Naive thymus-derived CD8-positive, alpha-beta T cell (primary cell): ENCODE measurements around the gene TLK2. TPM values are rescaled to one million over a fixed set of nuclear protein-coding genes. Genes with fewer than 3 reads are reported as not detected.
A peak's percentile ranks its signal among the peaks of the same experiment; 100 is the strongest.
"Not testable (repeated sequence)": the region's sequence is repeated elsewhere in the genome, so short reads cannot be mapped to it uniquely, and the experiment has no call there.

ENCODE experiments used
- ATAC-seq, 2 donors: fragments of 150-1000 bp; cut with Tn5 transposase in 1 of 2; sonication (Bioruptor Pico), chemical (Tn5 transposase) in 1 of 2; 1 replicate in 1 of 2; 2 replicates in 1 of 2; pipeline ENCODE4 v1.10.0; 2021; ENCODE audit warnings: mild to moderate bottlenecking in 2 of 2, moderate library complexity in 2 of 2
- POLR2A ChIA-PET: fragments of 350-600 bp; sonication (Branson Sonifier 250); formaldehyde crosslinking; loops from one replicate; lab custom pipeline; 2021; ENCODE audit warnings: antibody characterized with exemption; lab: Charles Lee
- DNase-seq, 10 donors: peaks; one replicate each; pipeline versions ENCODE4 v3.0.0 to v3.0.0-alpha.2; 2020 to 2022
- H3K27ac Mint-ChIP-seq, 10 donors: one replicate each; pipeline ENCODE4 v1.8.0; 2020 to 2022; ENCODE audit warnings: mild to moderate bottlenecking in 10 of 10, mixed read lengths in 10 of 10, moderate library complexity in 4 of 10, inconsistent platforms in 1 of 10
- H3K27me3 Mint-ChIP-seq, 5 donors: one replicate each; pipeline ENCODE4 v1.8.0; 2021 to 2022; ENCODE audit warnings: mixed read lengths in 5 of 5
- H3K36me3 Mint-ChIP-seq, 3 donors: one replicate each; pipeline ENCODE4 v1.8.0; 2020 to 2022; ENCODE audit warnings: mixed read lengths in 3 of 3, mild to moderate bottlenecking in 2 of 3, inconsistent platforms in 1 of 3
- H3K4me1 Mint-ChIP-seq, 4 donors: one replicate each; pipeline ENCODE4 v1.8.0; 2021 to 2022; ENCODE audit warnings: mixed read lengths in 4 of 4
- H3K4me3 Mint-ChIP-seq, 10 donors: one replicate each; pipeline ENCODE4 v1.8.0; 2020 to 2022; ENCODE audit warnings: mild to moderate bottlenecking in 10 of 10, mixed read lengths in 10 of 10, moderate library complexity in 6 of 10, inconsistent platforms in 1 of 10
- H3K9me3 Mint-ChIP-seq, 9 donors: one replicate each; pipeline ENCODE4 v1.8.0; 2020 to 2022; ENCODE audit warnings: mixed read lengths in 9 of 9, mild to moderate bottlenecking in 3 of 9, inconsistent platforms in 1 of 9, moderate library complexity in 1 of 9
- polyA plus RNA-seq, 3 donors: library from polyadenylated mRNA; unstranded; fragments of 300-500 nt; fragmentation: Illumina TruSeq; gene quantifications; one replicate each; pipeline ENCODE4 v1.2.3, GENCODE V29; 2021
- total RNA-seq, 8 experiments: library from RNA in 2 of 8; stranded (reverse) in 2 of 8; gene quantifications; one replicate each; pipeline ENCODE4 v1.2.3 and lab custom pipeline; 2021 to 2026

TLK2 gene
- total RNA-seq: 10 to 100 TPM; 71.3 to 79.5 TPM
- 10 to 100 TPM in 1 of 3 donors, 1 to 10 TPM in 2; 8.2 to 12.0 (median 9.2) TPM for polyA plus RNA-seq
- total RNA-seq (lab: John Stamatoyannopoulos, UW): 74.4 to 105 (median 88.7) reads per million in 6 experiments

DNA sequence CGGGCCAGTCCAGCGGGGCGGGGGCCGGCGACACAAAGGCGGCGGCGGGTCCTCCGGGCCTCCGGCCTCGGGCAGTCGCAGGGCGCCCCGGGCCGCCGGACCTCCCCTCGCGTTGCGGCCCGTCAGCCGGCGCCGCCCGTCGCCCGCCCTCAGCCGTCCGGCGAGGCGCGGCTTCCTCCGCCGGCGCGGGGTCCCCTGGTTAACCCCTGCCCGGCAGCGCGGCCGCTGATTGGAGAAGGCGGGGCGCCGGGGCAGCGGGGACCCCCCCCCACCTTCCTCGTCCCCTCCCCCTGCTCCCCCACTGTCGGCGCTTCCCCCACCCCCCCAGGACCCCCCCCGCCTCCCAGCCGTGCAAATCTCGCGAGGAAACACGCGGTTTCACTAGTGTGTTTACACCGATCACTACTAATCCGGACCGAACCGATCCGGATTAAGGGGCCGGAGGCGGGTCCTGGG is at the start of gene TLK2:
Gene TLK2 (plus strand): TSS at position 402 of the 456 bp plus-strand sequence. CDS start 2,301 bp downstream, outside the sequence.
- peak in 8 of 10 donors; percentile 58 to 91 (median 74) for DNase-seq
- H3K4me1 Mint-ChIP-seq: peaks cover 11 to 46% (median 45%) of the 10 kb centered on the region in 4 donors
- H3K9me3 Mint-ChIP-seq: no peaks in the 10 kb centered on the region
- ATAC-seq: peak; percentile 73 to 74
- no peaks in the 10 kb centered on the region for H3K27me3 Mint-ChIP-seq
- POLR2A ChIA-PET: no interaction called here
- peak within 1 kb of the TSS; percentile 81 to 94 (median 88) for H3K4me3 Mint-ChIP-seq
- peak within 1 kb of the TSS; percentile 82 to 98 (median 96) for H3K27ac Mint-ChIP-seq
- peaks cover 0 to 27% (median 0%) of the 10 kb centered on the region in 3 donors for H3K36me3 Mint-ChIP-seq

DNA sequence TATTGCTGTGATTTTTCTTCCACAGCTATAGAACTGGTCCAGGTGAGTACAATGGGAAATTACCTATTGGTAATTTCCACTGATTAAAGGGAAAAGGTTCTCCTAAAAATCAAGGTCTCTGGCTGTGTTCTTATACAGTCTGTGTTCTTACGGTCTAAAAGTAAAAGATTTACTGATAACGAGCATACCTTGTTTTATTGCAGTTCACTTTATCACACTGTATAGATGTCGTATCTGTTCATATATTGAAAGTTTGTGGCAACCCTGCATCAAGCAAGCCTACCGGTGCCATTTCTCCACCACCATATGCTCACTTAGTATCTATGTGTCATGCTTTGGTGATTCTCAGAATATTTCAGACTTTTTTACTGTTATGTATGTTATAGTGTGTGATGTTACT is 43.4 kb upstream of the TLK2 start:
- H3K27ac Mint-ChIP-seq, H3K4me3 Mint-ChIP-seq, ATAC-seq, DNase-seq, H3K9me3 Mint-ChIP-seq, H3K27me3 Mint-ChIP-seq, H3K4me1 Mint-ChIP-seq, POLR2A ChIA-PET: not testable (repeated sequence)
- H3K36me3 Mint-ChIP-seq: peaks cover 0 to 87% (median 16%) of the 10 kb centered on the region in 3 donors

DNA sequence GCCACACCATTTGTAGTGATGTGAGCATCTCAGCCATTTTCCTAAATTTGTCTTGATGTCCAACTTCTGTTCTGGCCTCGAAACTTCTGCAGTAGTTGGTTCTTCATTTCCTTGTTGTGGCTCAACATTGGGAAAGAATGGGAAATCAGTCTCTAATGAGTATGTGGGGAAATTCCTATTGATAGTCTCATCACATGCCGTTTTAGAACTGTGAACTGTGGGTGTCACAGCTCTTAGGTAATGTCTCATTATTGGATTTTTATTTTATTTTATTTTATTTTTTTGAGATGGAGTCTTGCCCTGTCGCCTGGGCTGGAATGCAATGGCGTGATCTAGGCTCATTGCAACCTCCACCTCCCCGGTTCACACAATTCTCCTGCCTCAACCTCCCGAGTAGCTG is 37.4 kb upstream of the TLK2 start:
- ATAC-seq, H3K4me3 Mint-ChIP-seq, H3K27me3 Mint-ChIP-seq, DNase-seq, H3K9me3 Mint-ChIP-seq, H3K4me1 Mint-ChIP-seq, H3K27ac Mint-ChIP-seq, POLR2A ChIA-PET: not testable (repeated sequence)
- H3K36me3 Mint-ChIP-seq: peaks cover 0 to 89% (median 22%) of the 10 kb centered on the region in 3 donors

DNA sequence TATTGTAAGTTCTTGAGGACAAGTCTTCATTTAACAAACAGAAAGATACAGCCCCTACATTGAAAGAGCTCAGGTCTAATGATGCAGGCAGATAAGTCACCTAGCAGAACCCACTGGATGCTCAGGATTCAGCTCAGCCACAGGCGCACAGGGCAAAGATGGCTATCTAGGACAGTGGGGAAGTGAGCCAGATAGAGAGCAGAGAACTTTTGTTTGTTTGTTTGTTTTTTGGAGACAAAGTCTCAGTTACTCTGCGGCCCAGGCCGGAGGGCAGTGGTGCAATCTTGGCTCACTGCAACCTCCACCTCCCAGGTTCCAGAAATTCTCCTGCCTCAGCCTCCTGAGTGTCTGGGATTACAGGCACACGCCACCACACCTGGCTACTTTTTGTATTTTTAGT is 34.6 kb upstream of the TLK2 start:
- DNase-seq: no peak
- no peak for ATAC-seq
- POLR2A ChIA-PET: no interaction called here
- no peaks in the 10 kb centered on the region for H3K27me3 Mint-ChIP-seq
- H3K27ac Mint-ChIP-seq: peak overlapping the region in 1 of 10 donors; percentile 46
- no peak overlapping the region for H3K4me3 Mint-ChIP-seq
- H3K4me1 Mint-ChIP-seq: no peaks in the 10 kb centered on the region
- no peaks in the 10 kb centered on the region for H3K9me3 Mint-ChIP-seq
- H3K36me3 Mint-ChIP-seq: peaks cover 0 to 87% (median 17%) of the 10 kb centered on the region in 3 donors

DNA sequence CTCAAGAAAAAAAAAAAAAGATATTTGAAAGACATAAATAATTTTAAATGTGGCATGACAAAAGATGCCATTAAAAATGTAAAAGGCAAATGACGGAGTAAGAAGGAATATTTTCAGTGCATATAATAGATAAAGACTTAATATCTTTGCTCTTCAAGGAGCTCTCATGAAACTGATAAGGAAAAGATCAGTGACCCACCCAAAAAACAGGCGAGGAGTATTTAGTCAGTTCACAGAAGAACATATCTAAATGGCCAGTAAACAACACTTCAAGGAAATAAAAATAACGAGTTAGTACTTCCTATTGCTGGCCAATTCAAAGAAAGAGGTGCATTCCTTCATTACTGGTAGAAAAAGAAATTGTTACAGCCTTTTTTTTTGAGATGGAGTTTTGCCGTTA is 32.8 kb upstream of the TLK2 start:
- H3K9me3 Mint-ChIP-seq, H3K27ac Mint-ChIP-seq, ATAC-seq, H3K27me3 Mint-ChIP-seq, H3K4me3 Mint-ChIP-seq, DNase-seq, POLR2A ChIA-PET, H3K4me1 Mint-ChIP-seq: not testable (repeated sequence)
- H3K36me3 Mint-ChIP-seq: peaks cover 0 to 81% (median 12%) of the 10 kb centered on the region in 3 donors

DNA sequence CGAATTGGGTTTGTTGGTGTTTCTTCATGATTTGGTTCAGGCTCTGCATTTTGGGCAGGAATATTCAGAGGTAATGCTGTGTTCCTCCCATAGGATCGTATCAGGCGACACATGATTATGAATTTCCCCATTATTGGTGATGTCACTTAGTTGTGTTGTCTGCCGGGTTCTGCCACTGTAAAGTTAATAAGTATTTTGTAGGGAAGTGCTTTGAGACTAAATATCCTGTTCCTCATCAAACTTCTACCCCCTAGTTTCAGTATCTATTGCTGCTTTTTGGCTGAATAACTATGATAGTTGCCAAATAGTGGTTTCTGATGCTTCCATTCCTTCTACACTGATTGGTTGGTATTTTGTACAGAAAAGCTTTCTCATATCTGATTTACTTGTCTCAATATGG is 26.4 kb upstream of the TLK2 start:
- not testable (repeated sequence) for ATAC-seq, DNase-seq, H3K27me3 Mint-ChIP-seq, H3K4me3 Mint-ChIP-seq, H3K9me3 Mint-ChIP-seq
- Mint-ChIP-seq H3K4me1 (peaks cover 4 to 23% (median 9%) of the 10 kb centered on the region in 4 donors), H3K36me3 (peaks cover 0 to 33% (median 3%) of the 10 kb centered on the region in 3 donors), H3K27ac (peak overlapping the region in 1 of 10 donors; percentile 43)
- POLR2A ChIA-PET: interaction anchor here (0.7 kb wide), 1 partner anchor 16 kb away, joined by 3 read pairs; no protein-coding TSS in a partner anchor

DNA sequence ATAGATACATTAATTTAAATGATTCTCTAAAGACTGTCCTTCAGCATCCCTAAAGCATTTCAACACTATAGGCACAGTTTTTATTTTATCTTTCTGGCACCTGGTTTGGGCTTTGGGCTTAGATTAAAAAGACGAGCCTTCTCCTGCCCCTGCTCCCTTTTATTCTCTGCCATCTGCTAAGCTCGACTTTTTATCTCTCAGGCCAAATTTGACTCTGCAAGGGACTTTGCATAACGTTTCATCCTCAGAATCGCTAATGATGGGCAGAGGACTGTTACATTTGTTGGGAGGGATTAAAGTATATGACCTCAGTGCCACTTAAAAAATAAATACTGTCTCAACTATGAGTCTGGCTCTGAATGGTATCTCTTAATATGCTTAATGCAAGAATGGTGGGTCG is 25.6 kb upstream of the TLK2 start:
- peaks cover 4 to 23% (median 9%) of the 10 kb centered on the region in 4 donors for H3K4me1 Mint-ChIP-seq
- ATAC-seq, POLR2A ChIA-PET: not testable (repeated sequence)

DNA sequence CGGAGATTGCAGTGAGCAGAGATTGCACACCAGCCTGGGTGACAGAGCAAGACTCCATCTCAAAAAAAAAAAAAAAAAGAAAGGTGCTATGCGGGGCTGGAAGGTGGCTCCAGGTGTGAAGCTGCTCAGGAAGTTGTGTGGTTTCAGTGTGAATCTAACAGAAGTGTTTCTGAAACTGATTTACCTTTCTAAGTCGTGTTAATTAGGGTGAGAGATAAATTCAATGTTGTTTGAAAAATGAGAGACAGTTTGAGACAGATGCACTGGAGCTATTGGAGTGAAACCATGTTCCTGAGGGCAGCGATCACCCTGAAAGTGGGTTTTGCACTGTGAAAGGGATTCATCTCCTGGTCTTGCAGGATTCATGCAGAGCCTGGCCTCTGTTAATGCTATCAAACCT is 25.0 kb upstream of the TLK2 start:
- H3K27me3 Mint-ChIP-seq, ATAC-seq, POLR2A ChIA-PET, H3K9me3 Mint-ChIP-seq: not testable (repeated sequence)
- Mint-ChIP-seq H3K36me3 (peaks cover 0 to 19% (median 0%) of the 10 kb centered on the region in 3 donors), H3K27ac (peak overlapping the region in 7 of 10 donors; percentile 2 to 83 (median 47)), H3K4me3 (peak overlapping the region in 2 of 10 donors; percentile 15 to 48), H3K4me1 (peaks cover 4 to 23% (median 9%) of the 10 kb centered on the region in 4 donors)
- DNase-seq: peak in 1 of 10 donors; percentile 7

More for the DNA sequence above, 25.6 kb upstream of the TLK2 start:
- Mint-ChIP-seq H3K36me3 (peaks cover 0 to 25% (median 0%) of the 10 kb centered on the region in 3 donors), H3K27ac (peak overlapping the region in 1 of 10 donors; percentile 48)
- H3K4me3 Mint-ChIP-seq, H3K9me3 Mint-ChIP-seq, DNase-seq, H3K27me3 Mint-ChIP-seq: not testable (repeated sequence)

DNA sequence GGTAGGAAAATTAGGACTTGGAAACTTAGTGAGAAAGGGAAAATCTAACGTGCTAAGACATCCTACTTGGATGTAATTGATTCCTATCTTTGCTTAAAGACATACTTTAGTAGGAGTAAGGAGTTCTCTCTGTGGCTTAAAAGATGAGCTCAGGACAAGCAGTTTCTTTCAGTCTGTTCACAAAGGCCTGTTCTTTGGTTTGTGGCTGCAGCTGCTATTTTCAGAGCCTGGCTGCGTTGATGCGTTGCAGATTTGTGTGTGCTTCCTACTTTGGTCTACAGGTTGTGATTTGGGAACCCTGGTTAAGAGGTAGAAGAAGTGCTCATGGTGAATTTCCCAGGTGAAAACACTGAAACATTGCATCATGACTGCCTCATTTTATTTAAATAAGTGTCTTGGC is 24.5 kb upstream of the TLK2 start:
- Mint-ChIP-seq H3K4me3 (peak overlapping the region in 1 of 10 donors; percentile 48), H3K36me3 (peaks cover 0 to 15% (median 0%) of the 10 kb centered on the region in 3 donors), H3K27ac (peak overlapping the region in 6 of 10 donors; percentile 46 to 83 (median 52)), H3K4me1 (peaks cover 4 to 23% (median 9%) of the 10 kb centered on the region in 4 donors)
- ATAC-seq, H3K9me3 Mint-ChIP-seq, H3K27me3 Mint-ChIP-seq, POLR2A ChIA-PET, DNase-seq: not testable (repeated sequence)

DNA sequence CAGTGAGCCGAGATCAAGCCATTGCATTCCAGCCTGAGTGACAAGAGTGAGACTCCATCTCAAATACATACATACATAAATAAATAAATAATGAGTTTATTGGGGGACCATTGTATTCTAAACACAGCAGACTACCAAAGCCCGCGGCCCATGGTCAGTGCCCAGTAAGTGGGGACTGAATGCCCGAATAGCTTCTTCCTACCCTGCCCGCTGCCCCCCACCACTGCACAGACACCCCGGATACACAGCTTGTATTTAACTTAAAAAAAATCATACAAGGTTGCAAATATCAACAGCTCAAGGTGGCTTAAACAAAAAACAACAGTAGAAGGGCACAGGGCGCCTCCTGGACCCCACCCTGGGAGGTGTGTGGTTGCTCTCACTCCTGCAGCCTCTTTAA is 22.6 kb upstream of the TLK2 start:
- Mint-ChIP-seq H3K27ac (no peak overlapping the region), H3K27me3 (peaks cover 0 to 8% (median 0%) of the 10 kb centered on the region in 5 donors), H3K4me1 (peaks cover 4 to 23% (median 9%) of the 10 kb centered on the region in 4 donors), H3K9me3 (no peaks in the 10 kb centered on the region), H3K4me3 (no peak overlapping the region), H3K36me3 (peaks cover 0 to 5% (median 0%) of the 10 kb centered on the region in 3 donors)
- POLR2A ChIA-PET: no interaction called here
- DNase-seq (no peak), ATAC-seq (no peak)

DNA sequence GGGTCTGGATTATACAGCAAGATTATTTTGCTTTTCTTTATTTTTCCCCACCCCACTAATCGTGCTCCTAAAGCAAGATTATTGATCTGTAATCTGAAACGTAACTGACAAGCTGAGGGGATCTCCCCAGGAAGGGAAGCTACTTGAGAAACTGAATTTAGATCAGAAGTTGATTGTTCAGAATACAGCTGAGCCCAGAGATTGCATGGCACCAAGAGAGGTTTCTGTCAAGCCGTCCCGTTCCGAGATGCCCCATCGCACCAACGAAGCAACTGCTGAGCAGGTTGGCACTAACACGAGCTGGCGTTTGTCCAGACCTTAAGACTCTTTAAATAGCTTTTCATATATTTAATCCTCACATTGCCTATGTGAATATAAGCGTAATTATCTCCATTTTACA is 20.1 kb upstream of the TLK2 start:
- POLR2A ChIA-PET, H3K36me3 Mint-ChIP-seq, H3K4me3 Mint-ChIP-seq: not testable (repeated sequence)

DNA sequence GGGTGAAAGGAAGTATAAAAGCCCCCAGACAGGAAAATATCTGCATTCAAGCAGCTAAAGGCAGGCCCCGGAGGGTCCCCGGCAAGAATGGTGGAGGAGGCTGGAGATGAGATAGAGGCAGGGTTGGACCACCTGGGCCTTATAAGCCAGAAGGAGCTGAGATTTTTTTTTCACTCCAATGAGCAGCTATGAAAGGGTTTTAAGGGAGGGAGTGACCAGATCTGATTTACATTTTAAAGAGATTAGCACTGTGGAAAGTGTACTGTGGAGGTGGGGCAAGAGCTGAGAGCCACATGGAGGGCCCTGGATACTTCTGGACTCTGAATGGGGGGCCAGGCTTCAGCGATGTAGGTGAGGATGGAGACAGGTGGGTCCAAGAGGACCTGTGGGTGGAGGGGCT is 14.2 kb upstream of the TLK2 start:
- H3K27me3 Mint-ChIP-seq, H3K36me3 Mint-ChIP-seq, DNase-seq, H3K4me1 Mint-ChIP-seq, H3K4me3 Mint-ChIP-seq, H3K9me3 Mint-ChIP-seq, POLR2A ChIA-PET, H3K27ac Mint-ChIP-seq, ATAC-seq: not testable (repeated sequence)

More for the DNA sequence above, 20.1 kb upstream of the TLK2 start:
- not testable (repeated sequence) for DNase-seq, H3K9me3 Mint-ChIP-seq, H3K27me3 Mint-ChIP-seq, ATAC-seq, H3K4me1 Mint-ChIP-seq, H3K27ac Mint-ChIP-seq

DNA sequence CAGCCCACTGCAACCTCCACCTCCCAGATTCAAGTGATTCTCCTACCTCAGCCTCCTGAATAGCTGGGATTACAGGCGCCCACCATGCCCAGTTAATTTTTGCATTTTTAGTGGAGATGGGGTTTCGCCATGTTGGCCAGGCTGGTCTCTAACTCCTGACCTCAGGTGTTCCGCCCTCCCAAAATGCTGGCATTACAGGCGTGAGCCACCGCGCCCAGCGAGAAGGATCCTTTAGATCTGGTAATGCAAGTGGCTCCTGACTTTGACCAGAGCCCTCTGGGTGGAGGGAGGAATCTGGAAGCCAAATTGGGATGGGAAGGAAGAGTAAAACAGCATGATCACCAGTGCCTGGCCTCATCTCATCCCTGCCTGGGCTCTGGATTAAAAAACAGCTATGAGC is 13.4 kb upstream of the TLK2 start:
- H3K27me3 Mint-ChIP-seq, POLR2A ChIA-PET, ATAC-seq, DNase-seq, H3K4me1 Mint-ChIP-seq, H3K9me3 Mint-ChIP-seq, H3K27ac Mint-ChIP-seq, H3K36me3 Mint-ChIP-seq, H3K4me3 Mint-ChIP-seq: not testable (repeated sequence)
